Adipose tissue (tissue), 3 donors: ENCODE results near the gene MT1M. TPM values are rescaled to one million over a fixed set of nuclear protein-coding genes. Genes with fewer than 3 reads are reported as not detected.

Source experiments
- polyA plus RNA-seq, 3 donors: library from polyadenylated mRNA; stranded (reverse); fragments of 200-250 nt; gene quantifications; one replicate each; pipeline ENCODE4 v1.2.3, GENCODE V29; 2013
- donor health status: healthy with polysubstance abuse.
- donor health status: Bipolar disorder and iron deficiency.
- donor health status: healthy.

The MT1M gene
- polyA plus RNA-seq, 3 donors: 108 to 1,265 (median 551) TPM

Other genes starting within 250 kb of the MT1M start
- 10 to 100 TPM; 36.6 to 47.3 (median 38.0) TPM for gene AMFR, start 207.1 kb upstream of the MT1M start, polyA plus RNA-seq
- gene NUDT21, start 181.3 kb upstream of the MT1M start, polyA plus RNA-seq: 10 to 100 TPM; 34.2 to 40.4 (median 34.4) TPM
- 10 to 100 TPM in 1 of 3 donors, 1 to 10 TPM in 2; 7.8 to 25.7 (median 9.2) TPM for gene OGFOD1, start 181.1 kb upstream of the MT1M start, polyA plus RNA-seq
- 10 to 100 TPM; 12.8 to 38.9 (median 21.3) TPM for gene BBS2, start 112.6 kb upstream of the MT1M start, polyA plus RNA-seq
- gene MT4, start 67.6 kb upstream of the MT1M start, polyA plus RNA-seq: not detected
- 1 to 10 TPM in 2 of 3 donors, under 1 TPM in 1; 0.91 to 2.7 (median 1.8) TPM for gene MT3, start 43.1 kb upstream of the MT1M start, polyA plus RNA-seq
- 1,000 to 10,000 TPM in 2 of 3 donors, 100 to 1,000 TPM in 1; 558 to 7,150 (median 3,647) TPM for gene MT2A, start 24.1 kb upstream of the MT1M start, polyA plus RNA-seq
- 1,000 to 10,000 TPM in 2 of 3 donors, 100 to 1,000 TPM in 1; 256 to 2,506 (median 1,432) TPM for gene MT1E, start 6.9 kb upstream of the MT1M start, polyA plus RNA-seq
- gene MT1A, start 6.0 kb downstream of the MT1M start, polyA plus RNA-seq: 1,000 to 10,000 TPM in 2 of 3 donors, 100 to 1,000 TPM in 1; 259 to 2,112 (median 1,254) TPM
- gene MT1B, start 19.2 kb downstream of the MT1M start, polyA plus RNA-seq: 1 to 10 TPM in 1 of 3 donors, not detected in 2; 9.3 TPM
- 100 to 1,000 TPM in 2 of 3 donors, 10 to 100 TPM in 1; 84.5 to 341 (median 130) TPM for gene MT1F, start 25.3 kb downstream of the MT1M start, polyA plus RNA-seq
- gene MT1G, start 35.4 kb downstream of the MT1M start, polyA plus RNA-seq: 1,000 to 10,000 TPM; 1,258 to 2,088 (median 1,548) TPM
- gene MT1H, start 37.2 kb downstream of the MT1M start, polyA plus RNA-seq: 10 to 100 TPM in 2 of 3 donors, 1 to 10 TPM in 1; 6.4 to 67.9 (median 60.5) TPM
- 1,000 to 10,000 TPM; 2,752 to 5,906 (median 2,980) TPM for gene MT1X, start 49.8 kb downstream of the MT1M start, polyA plus RNA-seq
- gene NUP93, start 97.5 kb downstream of the MT1M start, polyA plus RNA-seq: 10 to 100 TPM; 10.1 to 32.1 (median 19.8) TPM
- gene SLC12A3, start 232.5 kb downstream of the MT1M start, polyA plus RNA-seq: under 1 TPM in 2 of 3 donors, not detected in 1; 0.02 to 0.06 TPM